ENCODE data around the gene PCLO.

GRCh38 chr7:83054472-83054871 lies 108.2 kb downstream of the PCLO start:
- TF ChIP-seq CTCF (conservative IDR thresholded peaks at IDR 0.05; ENCODE audit: low read depth, low read length) (no peak), EZH2 (IDR thresholded peaks at IDR 0.05; ENCODE audit: low read length, unreplicated experiment) (no peak)
